ENCODE measurements around the gene RTP5.

RTP5 gene

DNA sequence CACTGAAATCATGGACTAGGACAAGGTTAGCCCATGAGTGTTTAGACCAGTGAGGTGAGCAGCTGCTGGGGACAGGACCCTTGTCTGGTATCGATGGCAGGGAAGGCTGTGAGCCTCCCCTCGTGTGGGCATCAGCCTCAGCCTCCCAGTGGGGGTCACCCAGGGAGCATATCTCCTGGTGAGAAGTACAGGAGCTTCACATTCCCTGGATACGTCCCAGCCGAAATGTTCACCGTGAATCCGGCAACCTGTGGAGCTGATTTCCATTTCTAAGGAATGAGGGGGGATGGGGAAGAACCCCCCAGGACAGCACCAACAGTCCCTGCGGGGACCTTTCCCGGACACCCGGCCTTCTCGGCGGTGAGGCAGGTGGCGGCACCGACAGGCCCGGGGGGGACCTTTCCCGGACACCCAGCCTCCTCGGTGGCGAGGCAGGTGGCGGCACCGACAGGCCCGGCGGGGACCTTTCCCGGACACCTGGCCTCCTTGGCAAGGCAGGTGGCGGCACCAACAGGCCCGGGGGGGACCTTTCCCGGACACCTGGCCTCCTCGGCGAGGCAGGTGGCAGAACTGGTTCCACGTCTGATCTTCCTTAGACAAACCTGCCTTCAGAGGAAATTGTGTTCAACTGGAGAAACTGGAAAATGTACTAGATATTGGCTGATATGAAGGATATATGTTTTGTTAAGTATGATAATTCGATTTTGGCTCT lies 21.2 kb downstream of the RTP5 start:
- ATAC-seq: no peak

DNA sequence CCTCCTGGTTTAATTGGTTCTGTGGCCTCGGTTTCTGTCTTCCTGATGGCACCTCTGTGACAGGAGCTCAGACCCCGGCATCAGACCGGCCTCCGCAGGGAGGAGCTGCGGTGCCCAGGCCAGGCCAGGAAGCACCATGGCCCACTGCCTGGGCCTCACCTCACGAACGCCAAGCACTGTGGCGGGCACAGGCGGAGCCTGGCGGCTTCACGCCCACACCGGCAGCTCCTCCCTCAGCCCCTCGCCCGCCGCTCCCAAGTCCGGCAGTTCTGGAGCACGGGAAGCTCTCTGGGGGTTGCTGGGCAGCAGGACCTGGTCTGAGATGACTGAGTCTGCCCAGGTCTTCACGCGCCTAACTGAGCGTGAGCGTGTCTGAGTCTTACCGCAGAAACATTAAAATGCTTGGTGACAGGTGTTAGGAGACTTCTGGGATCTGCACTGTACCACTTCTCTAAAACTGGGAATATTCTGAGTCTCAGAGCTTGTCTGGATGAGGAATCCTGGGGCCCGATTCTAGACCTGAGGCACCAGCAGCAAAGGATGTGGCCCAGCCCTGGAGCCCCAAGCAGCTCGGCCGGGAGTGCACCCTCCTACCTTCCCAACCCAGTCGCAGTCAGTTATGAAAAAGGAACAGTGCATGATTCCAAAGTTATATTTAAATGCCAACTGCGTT lies 21.9 kb downstream of the RTP5 start:
- no peak for ATAC-seq

DNA sequence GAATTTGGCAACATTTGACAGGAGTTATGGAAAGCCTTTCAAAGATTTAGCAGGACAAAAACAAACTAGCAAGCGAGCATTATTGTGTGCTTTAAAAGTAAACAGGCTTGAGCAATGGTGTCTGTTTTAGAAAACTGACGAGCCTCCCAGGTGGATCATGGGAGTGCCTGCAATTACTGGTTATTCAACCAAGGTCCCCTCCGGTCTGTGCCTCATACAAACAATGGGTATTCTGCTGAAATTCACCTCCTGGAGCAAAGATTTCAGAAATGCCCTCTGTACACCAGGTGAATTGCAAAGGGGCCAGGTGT lies 22.4 kb downstream of the RTP5 start:
- no peak for ATAC-seq

DNA sequence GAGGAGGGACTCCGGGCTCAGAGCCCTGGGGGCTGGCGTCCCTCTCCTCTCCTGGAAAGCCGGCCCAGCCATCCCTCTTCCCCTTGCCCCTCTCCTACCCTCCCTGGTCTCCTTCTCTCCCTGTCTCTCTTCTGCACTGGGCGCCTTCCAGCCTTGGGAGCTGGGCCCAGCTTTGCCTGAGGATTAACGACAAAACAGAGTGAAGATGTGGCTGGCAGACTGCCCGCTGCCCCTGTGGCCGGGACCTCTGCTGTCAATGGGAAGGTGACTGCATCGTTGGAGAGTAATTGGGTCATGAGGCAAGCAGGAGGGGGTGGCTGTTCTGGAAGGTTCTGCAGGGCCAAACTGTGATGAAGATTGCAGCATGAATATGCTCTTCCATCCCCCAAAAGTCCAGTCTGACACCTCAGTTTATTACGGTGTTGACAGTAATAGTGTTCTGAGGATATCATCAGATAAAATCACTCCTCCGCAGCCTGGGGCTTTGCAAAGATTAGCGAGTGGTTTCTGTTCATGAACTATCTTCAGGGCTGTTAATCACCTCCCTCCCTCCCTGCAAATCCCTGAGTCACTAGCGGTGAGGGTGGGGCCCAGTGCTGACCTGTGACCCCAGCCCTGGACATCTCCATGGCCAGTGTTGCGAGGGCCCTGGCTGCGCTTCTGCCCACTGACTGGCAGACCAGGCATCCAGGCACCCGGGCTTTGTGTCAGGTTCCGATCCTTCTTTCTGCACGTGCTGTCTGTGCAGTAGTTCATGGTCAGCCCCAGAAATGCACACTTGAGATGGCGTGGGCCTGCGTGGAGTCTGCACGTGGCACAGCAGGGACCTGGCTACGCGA lies 23.0 kb downstream of the RTP5 start:
- no peak for ATAC-seq

DNA sequence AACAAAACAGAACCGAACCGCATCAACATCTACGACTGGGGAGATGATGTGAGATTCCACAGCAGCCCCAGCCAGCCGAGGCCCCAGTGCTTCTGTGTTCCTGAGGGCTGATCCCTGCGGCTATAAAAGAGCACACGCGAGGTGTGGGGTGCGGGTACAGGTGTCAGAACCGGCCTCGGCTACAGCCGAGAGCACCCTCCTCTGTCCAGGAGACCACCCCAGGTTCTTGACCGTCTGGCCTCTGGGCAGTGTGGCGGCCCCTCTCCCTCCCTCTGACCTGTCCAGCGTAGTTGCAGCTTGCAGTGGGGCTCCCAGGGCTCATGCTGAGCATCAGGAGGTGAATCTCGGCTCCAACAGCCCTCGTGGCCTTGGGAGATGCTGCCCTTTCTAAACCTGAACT lies 23.7 kb downstream of the RTP5 start:
- ATAC-seq: no peak

DNA sequence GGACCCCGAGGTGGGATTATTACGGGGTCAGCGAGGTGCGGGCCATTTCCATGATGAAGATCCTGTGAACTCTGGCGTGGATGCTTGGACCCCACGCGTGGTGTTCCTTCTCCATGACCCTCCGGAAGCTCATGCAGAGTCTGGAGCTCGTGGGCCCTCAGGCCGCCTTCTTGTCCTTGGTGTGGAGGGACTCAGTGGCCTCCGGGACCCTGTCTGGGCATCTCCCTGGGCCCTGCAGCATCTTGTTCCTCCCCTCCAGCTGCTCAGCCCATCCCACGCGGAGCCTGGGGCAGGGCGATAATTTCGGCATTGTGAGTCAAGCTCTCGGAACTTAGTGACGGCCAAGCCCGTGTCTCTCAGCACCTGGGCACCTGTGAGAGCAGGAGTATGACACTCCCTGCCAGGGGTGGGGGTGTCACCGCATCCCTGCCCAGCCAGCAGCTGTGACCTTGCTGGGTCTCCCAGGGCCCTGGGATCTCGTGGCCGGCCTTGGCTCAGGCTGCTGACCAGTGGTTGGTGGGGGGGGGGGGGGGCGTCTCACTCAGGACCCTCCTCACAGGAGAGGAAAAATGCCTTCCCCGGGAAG lies 24.6 kb downstream of the RTP5 start:
- no peak for ATAC-seq

DNA sequence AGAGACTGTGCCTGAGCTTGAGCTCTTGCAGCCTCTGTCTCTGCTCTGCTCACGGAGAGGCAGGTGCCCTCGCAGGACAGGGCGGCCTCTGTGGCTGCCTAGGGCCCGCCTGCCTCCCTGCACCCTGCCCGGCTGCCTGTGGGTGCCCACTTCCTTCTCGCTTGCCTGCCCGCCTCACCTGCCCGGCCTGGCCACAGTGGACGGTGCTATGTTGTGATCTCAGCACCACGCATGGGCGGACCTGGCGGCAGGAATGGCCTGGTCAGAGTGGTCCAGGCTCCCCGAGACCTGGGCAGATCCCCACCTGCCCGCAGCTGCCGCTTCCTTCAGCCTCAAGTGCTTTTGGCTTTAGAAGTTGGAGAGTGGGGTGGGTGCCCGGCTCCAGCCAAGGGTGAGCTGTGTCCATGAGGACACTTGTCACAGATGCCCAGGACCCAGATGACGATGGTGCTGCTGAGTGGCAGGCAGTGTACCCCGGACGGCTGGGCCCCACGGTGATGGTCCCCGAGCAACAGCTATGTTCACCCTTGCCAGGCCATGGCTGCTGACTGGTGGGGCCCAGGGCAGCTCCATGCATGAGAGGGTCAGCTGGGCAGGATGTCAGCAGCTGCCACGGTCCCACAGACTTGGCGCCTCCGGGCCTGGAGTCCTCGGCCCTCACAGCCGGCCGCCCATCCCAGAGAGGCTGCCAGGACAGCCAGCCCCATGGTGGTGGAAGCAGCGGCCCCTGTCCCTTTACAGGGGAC lies 25.3 kb downstream of the RTP5 start:
- no peak for ATAC-seq

DNA sequence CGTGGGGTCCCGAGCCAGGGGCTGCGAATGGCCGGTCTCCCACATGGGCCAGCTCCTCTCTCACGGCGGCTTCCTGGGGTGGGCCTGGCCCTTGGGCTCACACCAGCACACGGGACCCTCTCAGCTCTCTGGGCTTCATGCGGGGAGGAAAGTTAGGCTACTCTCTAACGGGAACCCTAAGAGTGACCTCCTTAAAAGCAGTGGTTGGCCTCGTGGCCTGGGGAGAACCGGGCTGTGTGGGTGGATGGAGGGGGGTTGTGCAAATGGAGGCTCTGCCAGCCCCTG lies 25.8 kb downstream of the RTP5 start:
- no peak for ATAC-seq

DNA sequence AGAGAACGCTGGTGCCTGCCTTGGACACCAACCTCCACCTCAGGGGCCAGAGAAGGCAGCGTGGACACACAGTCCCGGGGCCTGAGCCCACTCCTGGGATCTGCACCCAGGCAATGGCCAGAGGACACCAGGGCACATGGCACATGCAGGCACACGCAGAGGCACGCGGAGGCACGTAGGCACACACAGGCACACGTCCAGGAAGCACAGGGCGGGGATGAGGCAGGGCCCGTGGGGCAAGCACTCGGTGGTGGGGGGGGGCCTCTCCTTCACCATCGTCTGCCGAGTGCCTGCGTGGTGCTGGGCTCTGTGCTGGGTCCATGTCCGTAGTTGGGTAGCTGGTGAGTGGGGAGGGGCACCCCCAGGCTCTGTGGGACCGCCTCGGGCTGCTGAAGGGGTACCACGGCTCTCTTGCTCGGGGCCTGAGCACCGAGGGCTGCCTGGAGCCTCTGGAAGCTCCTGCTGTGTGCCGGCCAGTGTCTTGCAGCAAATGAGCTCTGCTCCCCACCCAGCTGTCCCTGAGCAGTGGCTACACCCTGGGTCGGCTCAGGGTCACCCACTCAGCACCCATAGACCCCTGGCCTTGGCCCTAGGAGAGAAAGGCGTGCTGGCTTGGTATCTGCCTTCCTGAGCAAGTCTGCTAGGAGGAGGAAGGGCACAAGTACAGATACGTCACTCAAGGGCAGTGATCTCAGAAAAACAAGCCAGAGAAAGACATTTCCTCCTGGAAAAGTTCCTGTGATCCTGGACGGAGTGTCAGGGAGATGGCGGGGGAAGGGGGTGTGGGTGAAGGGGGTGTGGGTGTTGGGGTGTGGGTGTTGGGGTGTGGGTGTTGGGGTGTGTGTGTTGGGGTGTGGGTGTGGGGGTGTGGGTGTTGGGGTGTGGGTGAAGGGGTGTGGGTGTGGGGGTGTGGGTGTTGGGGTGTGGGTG lies 26.4 kb downstream of the RTP5 start:
- peak in 1 of 2 donors; percentile 17 for ATAC-seq

DNA sequence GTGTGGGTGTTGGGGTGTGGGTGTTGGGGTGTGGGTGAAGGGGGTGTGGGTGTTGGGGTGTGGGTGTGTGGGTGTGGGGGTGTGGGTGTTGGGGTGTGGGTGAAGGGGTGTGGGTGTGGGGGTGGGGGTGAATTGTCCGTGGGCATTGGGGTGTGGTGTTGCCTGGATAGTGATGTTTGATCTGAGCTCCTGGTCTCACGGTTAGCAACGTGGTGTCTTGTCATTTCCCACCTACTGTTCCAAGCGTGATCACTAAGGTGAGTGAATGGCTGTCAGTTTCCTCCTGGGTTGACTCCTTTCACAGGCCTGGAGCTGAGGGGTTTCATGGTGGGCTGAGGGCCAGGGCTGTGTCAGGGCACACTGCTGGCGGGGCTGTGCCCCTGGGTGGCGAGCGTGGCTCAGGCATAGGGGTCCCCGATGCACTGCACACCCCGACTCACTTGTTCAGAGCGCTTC lies 27.2 kb downstream of the RTP5 start:
- ATAC-seq: no peak

DNA sequence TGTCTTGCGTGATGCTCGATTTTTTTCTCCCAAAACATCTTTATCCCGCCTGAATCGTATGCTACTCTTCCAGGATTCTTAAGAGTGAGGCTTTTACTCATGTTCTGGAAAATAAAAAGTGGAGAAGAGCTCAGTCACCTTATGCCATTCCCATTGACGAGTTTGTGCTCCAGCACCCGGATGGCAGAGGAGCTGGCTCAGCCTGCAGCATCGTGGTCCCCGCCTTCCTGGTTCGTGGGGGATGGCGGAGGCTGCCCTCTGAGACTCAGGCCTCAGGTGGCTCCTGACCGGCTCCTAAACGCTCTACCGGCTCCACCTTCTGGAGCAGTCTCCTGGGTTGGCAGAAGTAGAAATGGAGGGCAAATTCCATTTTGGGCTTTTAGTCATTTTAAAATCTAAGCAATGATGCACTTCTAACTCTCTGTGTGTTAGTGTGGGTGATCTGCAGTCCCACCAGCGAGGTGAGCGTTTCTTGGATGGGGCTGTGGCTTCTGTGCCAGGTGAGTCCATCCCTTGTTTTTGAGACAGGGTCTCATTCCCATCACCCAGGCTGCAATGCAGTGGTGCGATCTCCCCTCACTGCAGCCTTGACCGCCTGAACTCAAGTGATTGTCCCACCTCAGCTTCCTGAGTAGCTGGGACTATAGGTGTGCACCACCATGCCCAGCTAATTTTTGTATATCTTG lies 27.8 kb downstream of the RTP5 start:
- ATAC-seq: no peak

DNA sequence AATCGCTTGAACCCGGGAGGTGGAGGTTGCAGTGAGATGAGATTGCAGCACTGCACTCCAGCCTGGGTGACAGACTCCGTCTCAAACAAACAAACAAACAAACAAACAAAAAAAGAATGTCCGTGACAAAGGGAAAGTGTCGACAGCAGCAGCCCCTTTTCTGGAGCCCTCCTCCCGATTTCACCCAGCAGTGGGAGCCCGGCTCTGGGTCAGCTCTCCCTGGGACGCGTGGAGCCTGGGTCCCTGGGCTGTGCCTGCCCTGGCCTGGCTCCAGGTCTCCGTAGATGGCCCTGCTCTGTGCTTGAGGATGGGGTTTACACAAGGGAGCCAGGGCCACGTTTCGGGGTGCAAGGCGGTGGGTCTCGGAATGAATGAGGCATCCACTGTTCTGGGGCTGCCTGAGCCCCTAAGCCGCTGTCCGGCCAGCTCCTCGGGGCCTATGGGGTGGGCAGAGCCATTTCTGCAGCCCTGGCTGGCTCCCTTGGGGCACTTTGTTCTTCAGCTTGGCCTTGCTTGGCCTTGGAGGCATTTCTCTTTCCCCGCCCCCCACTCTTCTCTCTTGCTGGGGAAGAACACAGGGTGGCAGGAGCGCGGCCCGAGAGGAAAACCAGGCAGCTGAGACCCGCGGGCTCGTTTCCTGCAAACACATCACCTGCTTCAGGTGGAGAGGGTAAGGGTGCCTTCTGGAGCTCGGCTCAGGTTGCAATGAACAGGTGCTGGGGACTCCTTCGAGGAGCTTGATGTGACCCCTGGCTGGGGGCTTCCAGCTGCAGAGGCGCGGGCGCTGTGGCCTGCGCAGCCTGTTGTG lies 29.1 kb downstream of the RTP5 start:
- ATAC-seq: no peak

DNA sequence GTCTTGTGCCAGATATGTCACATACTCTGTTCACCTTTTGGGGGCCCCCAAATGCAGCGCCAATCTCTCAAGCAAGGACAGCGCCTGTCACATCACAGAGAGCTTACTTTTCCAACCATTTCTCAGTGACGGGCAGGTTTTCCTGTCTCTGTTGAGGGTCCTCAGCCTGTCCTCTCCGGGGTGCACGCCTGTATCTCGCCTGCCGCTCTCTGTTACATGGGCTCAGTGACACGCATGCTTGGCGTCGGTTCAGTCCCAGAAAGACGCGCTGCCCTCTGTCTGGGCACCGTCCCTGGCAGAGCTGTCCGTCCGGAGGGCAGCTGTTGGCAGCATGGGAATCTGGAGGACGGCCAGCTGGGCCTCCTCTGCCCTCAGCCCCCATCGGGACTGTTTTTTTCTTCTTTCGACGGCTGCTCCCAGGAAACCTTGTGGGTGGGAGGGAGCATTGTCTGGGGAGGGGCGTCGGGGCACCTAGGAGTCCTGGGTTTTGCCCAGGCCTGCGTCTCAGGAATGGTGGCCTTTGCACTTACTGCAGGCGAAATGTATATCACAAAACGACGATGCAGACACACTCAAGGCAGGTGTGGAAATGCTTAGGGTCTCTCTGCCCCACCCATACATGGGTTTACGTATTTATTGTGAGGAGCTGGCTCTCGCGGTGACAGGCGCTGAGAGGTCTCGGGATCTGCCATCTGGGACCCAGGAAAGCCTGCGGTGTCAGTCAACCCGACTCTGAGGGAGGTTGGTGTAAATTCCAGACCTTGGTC lies 30.9 kb downstream of the RTP5 start:
- ATAC-seq: no peak

DNA sequence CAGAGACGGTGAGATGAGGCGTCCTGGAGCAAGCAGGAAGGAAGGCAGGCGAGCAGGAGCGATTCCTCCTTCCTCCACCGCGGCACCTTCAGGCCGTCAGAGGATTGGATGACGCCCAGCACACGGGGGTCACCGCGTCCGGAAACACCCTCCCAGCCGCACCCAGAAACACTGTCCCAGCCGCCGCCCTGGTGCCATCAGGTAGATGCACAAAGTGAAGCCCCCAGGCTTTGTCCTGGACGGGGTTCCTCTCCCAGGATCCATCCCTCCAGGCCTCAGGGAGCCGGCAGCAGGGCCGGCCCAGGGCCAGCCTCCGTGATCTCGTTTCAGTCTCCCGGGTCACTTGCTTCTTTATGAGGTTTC lies 31.5 kb downstream of the RTP5 start:
- ATAC-seq: no peak

DNA sequence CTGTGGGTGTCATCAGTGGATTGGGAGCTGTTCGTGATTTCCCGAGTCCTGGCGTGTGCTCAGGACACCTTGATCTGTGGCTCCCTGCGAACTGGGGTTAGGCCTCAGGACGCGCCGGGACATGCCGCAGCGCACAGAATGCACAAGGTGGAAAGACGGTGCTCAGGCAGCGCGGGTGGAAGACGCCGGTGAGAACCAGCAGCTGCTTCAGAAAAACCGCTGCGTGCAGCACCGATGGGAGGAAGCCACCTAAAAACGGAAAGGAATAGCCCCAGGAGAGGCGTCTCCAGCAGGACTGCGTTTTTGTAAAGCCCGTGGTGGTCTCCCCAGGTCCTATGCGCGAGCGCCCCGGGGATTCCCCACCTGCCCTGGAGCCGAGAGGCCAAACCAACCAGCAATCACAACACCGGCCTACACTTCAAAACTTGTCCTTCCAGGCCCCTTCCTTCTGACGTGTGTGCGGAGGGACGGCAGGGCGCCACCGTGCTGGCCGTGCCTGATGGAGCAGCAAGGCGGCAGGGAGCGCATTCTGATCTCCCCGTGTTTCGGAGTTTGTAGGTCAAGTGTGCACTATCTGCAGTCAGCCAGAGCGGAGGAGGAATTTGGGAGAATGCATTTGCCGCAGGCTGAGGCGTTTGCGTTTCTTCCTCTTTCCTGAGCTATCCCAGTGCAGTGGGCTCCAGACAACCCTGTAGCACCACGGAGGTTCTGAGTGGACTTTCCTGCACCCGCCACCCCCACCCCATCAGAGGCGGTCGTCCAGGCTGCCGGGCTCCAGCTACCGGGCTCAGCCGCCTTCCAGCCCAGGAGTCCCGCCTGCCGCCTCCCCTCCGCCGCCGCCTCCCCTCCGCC lies 32.2 kb downstream of the RTP5 start:
- ATAC-seq: no peak

DNA sequence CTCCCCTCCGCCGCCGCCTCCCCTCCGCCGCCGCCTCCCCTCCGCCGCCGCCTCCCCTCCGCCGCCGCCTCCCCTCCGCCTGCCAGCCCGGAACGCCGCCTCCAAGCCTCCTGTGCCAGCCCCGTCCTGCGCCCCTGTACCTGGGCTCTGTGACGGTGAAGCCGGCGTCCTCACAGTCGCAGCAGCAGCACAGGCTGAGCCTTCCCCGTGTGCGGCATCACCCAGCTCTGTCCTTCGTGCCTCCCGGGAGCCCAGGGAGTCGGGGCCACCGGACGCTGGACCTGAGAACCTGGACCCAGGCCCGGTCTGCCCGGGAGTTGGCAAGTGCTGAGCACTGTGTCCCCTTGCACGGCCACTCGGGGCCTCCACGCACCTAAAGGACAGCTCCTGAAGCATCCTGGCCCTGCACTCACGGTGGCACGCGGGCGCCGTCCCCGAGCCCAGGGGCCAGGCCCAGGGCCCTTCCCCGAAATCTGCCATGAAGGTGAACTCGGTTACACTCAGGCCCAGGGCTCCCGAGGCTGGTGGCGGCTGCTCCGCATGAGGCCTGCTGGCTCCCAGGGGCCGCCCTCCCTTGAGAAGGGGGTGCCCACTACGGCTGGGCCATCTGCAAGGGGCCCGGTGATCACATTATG lies 32.9 kb downstream of the RTP5 start:
- no peak for ATAC-seq

DNA sequence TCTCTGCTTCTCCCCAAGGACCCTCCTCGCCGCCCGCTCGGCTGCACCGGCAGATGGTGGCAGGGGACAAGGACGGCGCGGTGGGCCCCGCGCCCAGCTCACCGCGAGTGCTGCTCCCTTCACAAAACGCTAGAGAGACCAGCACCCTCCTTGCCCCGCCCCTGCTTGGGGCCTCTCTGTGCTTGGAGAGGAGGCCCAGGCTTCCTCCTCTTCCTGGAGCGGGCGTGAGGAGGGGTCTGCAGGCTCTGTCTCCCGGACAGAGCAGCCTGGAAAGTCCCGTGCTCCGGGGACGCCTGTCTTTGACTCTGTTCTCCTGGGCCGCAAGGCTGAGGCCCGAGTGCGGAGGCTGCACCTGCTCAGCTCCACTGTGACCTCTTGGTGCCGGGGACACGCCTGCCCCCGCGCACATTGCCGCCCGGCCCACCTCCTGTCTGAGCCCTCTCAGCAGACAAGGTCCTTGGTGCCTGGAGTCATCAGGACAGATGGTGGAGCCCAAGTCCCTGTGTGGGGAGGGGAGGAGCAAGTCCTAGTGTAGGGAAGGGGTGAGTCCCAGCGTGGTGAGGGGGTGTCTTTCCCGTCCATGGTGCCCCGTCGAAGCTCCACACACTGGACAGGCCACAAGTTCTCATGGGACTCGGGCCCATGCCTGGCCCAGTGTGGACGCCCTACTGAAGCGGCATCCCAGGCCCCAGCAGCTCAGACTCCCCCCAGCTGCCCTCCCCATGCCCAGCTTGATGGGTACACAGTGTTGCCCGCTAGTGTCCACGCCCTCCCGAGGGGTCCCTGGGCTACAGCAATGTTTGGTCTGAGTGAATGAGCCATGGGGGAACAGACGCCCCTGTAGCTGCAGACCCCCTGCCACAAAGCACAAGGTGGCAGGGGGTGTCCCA lies 33.8 kb downstream of the RTP5 start:
- no peak for ATAC-seq
